Activated CD8-positive, alpha-beta T cell treated with anti-CD3 and anti-CD28 coated beads for 36 hours (primary cell): ENCODE results near the gene PPP2R3B. TPM values are rescaled to one million over a fixed set of nuclear protein-coding genes. Genes with fewer than 3 reads are reported as not detected.

Experiments used
- ATAC-seq: fragments of 200-7000 bp; cut with Tn5 transposase; one replicate; pipeline ENCODE4 v1.10.0; 2021; ENCODE audit warnings: mild to moderate bottlenecking, moderate library complexity
- CTCF ChIA-PET: fragments of 350-600 bp; sonication (Branson Sonifier 250); formaldehyde crosslinking; loops from one replicate; lab custom pipeline; 2021; ENCODE audit warnings: antibody characterized with exemption; lab: Charles Lee
- POLR2A ChIA-PET: fragments of 350-600 bp; sonication (Branson Sonifier 250); formaldehyde crosslinking; loops from one replicate; lab custom pipeline; 2021; ENCODE audit warnings: antibody characterized with exemption; lab: Charles Lee
- DNase-seq: peaks from one replicate; pipeline ENCODE4 v3.0.0-alpha.2; 2020
- H3K27ac Mint-ChIP-seq: one replicate; pipeline ENCODE4 v1.8.0; 2021; ENCODE audit warnings: mild to moderate bottlenecking, mixed read lengths
- H3K27me3 Mint-ChIP-seq: one replicate; pipeline ENCODE4 v1.8.0; 2021; ENCODE audit warnings: mixed read lengths
- H3K36me3 Mint-ChIP-seq: one replicate; pipeline ENCODE4 v1.8.0; 2021; ENCODE audit warnings: low read depth, mixed read lengths
- H3K4me1 Mint-ChIP-seq: one replicate; pipeline ENCODE4 v1.8.0; 2021; ENCODE audit warnings: low read depth, mixed read lengths
- H3K4me3 Mint-ChIP-seq: one replicate; pipeline ENCODE4 v1.8.0; 2021; ENCODE audit warnings: mild to moderate bottlenecking, moderate library complexity, mixed read lengths
- H3K9me3 Mint-ChIP-seq: one replicate; pipeline ENCODE4 v1.8.0; 2021; ENCODE audit warnings: mixed read lengths
- CTCF ChIP-seq: fragments of 200-600 bp; IDR thresholded peaks from one replicate; pipeline ENCODE4 v1.8.0; 2022; ENCODE audit warnings: antibody characterized with exemption, mild to moderate bottlenecking
- intact Hi-C: fragments of 100-400 bp; cut with micrococcal nuclease; formaldehyde crosslinking; loops from one replicate; pipeline ENCODE4 v1.10.0; 2022
- total RNA-seq, 2 experiments: library from RNA; stranded (reverse); gene quantifications; one replicate each; pipeline ENCODE4 v1.2.3, GENCODE V29; 2021

The PPP2R3B gene
- total RNA-seq, 2 experiments from 2014 or later: 44.9 to 45.7 TPM

DNA sequence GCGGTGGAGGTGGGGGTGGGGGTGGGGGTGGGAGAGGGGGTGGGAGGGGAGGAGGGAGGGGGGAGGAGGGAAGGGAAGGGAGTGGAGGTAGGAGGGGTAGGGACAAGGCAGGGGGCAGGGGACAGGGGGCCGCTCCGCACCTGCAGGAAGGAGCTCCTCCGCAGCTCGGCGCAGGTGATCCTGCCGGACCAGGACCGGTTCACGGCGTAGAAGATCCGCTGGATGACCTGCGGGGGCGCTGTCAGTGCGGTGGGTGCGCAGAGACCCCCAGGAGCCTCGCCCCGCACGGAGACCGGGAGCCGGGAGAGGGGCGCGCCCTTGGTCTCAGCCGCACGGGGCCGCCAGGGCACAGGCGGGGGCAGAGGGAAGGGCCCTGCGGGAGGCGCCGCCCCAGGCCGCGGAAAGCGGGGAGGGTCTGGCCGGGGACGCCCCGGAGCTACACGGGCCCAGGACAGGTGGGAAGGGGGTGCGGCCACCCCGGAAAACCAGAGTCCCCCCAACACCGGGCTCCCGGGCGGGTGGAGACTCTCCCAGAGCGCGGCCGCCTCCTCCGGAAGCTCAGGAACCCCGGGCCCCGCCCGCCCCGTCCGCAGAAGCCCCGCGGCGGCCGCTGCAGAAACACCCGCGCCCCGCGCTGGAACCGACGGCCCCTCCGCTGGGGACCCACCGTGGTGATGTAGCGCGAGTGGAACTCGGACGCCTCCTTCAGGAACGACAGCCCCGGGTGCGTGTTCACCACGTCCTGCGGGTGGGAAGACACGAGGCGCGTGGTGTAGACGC is 40.5 kb downstream of the PPP2R3B start:
- POLR2A ChIA-PET: no interaction called here
- no peaks in the 10 kb centered on the region for H3K4me1 Mint-ChIP-seq
- H3K4me3 Mint-ChIP-seq: no peak overlapping the region
- ATAC-seq (no peak), DNase-seq (no peak)
- H3K27me3 Mint-ChIP-seq: no peaks in the 10 kb centered on the region
- intact Hi-C loops: no loop called here
- H3K27ac Mint-ChIP-seq: no peak overlapping the region
- no peaks in the 10 kb centered on the region for H3K9me3 Mint-ChIP-seq
- CTCF ChIA-PET: no interaction called here
- no peak for TF ChIP-seq CTCF
- peaks cover 6% of the 10 kb centered on the region for H3K36me3 Mint-ChIP-seq

DNA sequence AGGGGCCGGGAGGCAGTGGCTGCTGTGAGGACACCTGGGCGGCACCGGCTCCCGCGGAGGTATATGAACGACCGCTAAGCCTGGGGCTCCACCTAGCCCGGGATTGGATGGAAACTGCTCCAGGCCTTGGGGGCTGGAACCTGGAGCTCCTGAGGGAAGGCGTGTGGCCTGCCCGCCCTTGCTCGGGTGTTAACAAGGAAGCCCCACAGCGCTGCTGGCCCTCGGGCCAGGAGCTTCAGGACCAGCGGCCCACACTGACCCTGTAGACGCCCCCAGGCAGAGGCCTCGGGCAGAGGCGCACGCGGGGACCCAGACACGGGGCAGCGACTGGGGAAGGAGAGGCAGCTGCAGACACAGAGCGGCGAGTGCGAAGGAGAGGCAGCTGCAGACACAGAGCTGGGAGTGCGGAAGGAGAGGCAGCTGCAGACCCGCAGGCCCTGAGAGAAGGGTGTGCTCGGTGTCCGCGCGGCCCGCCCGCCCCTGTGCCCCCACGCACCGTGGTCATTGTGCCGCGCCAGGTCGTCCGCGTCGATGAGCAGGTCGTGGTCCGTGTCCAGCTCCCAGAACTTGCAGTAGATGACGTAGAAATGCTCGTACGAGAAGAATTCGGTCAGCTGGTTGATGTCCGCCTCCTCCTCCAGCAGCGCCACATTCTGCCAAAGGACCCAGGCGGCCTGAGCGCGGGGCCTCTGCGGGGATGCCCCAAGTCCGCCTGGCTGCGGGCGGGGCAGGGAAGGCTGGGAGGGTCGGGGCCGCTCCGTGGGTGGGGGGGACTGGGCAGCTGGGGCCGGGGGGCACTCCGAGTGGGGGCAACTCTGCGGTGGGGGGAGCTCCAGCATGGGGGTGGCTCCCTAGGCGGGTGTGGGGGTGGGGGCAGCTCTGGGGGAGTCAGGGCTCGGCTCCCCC is 41.4 kb downstream of the PPP2R3B start:
- H3K27ac Mint-ChIP-seq: no peak overlapping the region
- peaks cover 9% of the 10 kb centered on the region for H3K36me3 Mint-ChIP-seq
- H3K4me3 Mint-ChIP-seq: no peak overlapping the region
- no peaks in the 10 kb centered on the region for H3K9me3 Mint-ChIP-seq
- H3K27me3 Mint-ChIP-seq: no peaks in the 10 kb centered on the region
- CTCF ChIA-PET: no interaction called here
- H3K4me1 Mint-ChIP-seq: no peaks in the 10 kb centered on the region
- ATAC-seq (no peak), DNase-seq (no peak)
- no peak for TF ChIP-seq CTCF
- intact Hi-C loops: no loop called here
- POLR2A ChIA-PET: no interaction called here

- Mint-ChIP-seq H3K36me3 (peaks cover 9% of the 10 kb centered on the region), H3K4me1 (no peaks in the 10 kb centered on the region), H3K27me3 (no peaks in the 10 kb centered on the region), H3K9me3 (no peaks in the 10 kb centered on the region), H3K4me3 (no peak overlapping the region), H3K27ac (no peak overlapping the region)
- POLR2A ChIA-PET: no interaction called here
- intact Hi-C loops: no loop called here
- CTCF ChIA-PET: no interaction called here
- ATAC-seq: no peak
- no peak for DNase-seq
- TF ChIP-seq CTCF: no peak
Measured at GRCh38 chrX:344371-344901, 42.3 kb downstream of the PPP2R3B start.

GRCh38 chrX:341541-342101 is 45.1 kb downstream of the PPP2R3B start:
- no peaks in the 10 kb centered on the region for H3K9me3 Mint-ChIP-seq
- no peak overlapping the region for H3K27ac Mint-ChIP-seq
- POLR2A ChIA-PET: no interaction called here
- ATAC-seq (no peak), DNase-seq (no peak)
- no peaks in the 10 kb centered on the region for H3K4me1 Mint-ChIP-seq
- H3K36me3 Mint-ChIP-seq: peaks cover 20% of the 10 kb centered on the region
- TF ChIP-seq CTCF: no peak
- CTCF ChIA-PET: no interaction called here
- intact Hi-C loops: no loop called here
- no peaks in the 10 kb centered on the region for H3K27me3 Mint-ChIP-seq
- H3K4me3 Mint-ChIP-seq: no peak overlapping the region
